ENCODE results near the gene CCDC57.

Gene CCDC57

DNA sequence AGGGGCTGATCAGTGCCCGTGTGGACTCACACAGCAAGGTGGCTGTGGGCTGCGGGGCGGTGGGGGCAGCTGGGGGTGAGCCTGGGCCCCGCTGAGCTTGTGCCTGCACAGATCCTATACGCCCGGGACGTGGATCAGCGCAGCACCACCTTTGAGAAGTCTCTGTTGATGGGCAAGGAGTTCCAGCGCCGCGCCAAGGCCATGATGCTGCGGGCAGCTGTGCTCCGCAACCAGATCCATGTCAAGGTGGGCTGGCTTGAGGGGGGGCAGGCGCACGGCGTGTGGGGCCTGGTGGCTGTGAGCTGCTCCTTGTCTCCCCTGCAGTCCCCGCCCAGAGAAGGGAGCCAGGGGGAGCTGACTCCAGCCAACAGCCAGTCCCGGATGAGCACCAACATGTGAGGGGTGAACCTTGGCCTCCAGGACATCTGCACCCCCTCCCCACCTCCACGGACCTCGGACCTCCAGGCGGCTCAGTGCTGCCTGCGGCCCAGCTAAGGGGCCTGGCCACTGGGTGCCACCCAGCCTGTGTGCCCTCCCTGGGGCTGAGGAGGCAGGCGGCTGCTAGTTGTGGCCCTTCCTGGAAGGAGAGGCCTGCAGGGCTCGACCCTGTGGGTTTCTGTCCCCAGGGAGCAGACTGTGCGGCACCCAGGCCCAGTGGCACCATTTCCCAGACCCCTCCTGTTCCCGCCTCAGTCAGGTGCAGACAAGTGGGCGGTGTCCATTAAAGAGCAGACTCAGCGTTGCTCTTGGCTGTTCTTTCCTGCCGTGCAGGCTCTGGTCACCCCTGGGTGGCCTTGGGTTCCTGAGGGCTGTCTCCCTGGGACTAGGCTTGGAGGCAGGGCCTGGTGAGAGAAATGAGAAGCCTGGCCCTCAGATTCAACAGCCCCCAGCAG is 155.7 kb downstream of the CCDC57 start:
- no peak for DNase-seq

DNA sequence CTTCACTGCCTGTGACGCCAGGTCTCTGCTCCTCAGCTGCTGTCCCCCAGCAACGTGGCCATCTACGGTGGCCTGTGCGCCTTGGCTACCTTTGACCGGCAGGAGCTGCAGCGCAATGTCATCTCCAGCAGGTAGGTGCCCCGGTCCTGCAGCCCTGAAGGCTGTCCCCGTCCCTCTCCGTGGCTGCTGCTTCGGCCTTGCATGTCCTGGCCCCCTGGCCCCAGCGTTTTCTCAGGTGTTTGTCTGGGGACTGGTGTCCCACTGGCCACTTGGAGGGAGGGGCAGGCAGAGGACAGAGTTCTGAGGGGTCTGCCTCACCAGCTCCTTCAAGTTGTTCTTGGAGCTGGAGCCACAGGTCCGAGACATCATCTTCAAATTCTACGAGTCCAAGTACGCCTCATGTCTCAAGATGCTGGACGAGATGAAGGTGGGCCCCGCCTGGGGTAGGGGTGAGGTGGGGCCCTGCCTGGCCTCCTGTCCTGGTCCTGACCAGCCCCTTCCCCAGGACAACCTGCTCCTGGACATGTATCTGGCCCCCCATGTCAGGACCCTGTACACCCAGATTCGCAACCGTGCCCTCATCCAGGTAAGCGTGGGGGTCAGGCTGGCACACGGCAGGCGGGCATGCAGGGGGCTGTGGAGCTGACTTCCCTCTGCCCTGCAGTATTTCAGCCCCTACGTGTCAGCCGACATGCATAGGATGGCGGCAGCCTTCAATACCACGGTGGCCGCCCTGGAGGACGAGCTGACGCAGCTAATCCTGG is 156.5 kb downstream of the CCDC57 start:
- no peak for DNase-seq

DNA sequence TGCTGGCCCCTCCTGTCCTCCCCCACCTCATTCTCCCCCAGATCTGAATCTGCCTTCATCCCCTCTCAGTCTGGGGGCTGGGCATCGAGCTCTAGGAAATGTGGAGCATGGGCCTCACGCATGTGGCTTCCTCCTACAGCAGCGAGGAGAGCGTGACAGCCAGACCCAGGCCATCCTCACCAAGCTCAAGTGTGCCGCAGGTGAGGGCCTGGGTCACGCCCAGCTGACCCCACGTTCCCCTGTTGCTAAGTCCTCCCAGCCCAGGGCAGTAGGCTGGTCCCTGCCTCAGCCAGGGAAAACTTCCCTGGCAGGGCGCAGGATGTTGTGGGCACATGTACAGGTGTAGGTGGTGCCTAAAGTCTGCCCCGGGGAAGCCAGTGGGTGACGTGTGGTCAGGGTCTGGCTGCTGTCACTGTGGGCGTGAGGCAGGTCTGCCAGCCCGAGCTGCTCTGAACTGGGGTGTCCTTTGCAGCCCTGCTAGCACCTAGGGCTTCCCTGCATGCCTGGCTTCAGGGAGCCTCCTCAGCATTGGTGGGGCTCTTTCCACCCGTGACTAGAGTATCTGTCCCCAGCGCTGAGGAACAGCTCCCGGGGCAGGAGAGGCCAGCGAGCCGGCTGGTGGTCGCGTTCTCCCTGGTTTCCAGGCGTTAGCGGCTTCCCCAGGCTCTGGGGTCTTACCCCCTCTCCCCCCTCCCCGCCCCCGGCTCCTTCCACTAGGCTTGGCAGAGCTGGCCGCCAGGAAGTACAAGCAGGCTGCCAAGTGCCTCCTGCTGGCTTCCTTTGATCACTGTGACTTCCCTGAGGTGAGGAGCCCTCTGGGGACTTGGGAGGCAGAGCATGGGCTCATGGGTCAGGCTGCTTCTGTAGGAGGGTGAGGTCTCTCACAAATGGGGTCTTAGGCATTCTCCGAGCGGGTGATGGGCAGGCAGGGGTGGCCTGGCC is 157.3 kb downstream of the CCDC57 start:
- no peak for DNase-seq

DNA sequence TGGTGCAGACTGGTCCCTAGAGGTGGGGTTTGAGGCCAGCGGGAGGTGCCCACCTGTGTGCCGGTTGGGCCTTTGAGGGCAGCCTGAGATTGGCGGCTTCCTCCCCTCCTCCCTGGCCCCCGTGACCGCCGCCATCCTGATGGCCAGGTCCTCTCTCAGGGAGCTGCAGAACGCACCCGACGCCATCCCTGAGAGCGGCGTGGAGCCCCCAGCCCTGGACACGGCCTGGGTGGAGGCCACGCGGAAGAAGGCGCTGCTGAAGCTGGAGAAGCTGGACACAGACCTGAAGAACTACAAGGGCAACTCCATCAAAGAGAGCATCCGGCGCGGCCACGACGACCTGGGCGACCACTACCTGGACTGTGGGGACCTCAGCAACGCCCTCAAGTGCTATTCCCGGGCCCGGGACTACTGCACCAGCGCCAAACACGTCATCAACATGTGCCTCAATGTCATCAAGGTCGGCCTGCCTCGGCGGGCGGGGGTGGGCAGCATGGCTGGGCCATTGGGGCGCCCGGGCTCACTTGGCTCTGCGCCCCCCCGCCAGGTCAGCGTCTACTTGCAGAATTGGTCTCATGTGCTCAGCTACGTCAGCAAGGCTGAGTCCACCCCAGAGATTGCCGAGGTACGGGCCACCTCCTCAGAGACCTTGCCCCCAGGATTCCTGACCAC is 158.2 kb downstream of the CCDC57 start:
- no peak for DNase-seq

DNA sequence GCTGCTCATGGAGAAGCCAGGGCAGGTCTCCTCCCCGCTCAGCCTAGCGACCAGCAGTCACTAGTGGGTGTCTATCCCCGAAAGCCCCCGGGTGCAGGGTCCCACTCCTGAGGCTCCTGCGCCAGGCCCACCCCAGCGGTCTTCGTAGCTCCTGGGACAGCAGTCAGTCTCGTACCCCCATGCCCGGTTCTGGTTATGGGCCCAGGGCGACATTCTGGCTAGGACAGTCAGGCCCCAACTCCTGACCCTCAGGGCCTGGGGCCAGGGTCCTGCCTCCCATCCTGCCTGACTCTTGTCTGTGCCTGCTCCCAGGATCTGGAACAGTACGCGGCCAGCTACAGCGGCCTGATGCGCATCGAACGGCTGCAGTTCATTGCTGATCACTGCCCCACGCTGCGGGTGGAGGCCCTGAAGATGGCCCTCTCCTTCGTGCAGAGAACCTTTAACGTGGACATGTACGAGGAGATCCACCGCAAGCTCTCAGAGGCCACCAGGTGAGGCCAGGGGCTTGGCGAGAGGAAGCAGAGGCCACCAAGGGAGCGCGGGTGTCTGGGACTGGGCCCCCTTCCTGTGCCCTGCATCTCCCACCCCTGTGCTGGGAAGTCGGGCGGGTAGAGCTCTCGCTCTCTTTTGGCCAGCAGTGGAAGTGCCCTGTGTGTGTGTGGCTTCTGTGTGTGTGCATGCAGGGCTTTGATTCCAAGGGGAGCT is 158.9 kb downstream of the CCDC57 start:
- no peak for DNase-seq

DNA sequence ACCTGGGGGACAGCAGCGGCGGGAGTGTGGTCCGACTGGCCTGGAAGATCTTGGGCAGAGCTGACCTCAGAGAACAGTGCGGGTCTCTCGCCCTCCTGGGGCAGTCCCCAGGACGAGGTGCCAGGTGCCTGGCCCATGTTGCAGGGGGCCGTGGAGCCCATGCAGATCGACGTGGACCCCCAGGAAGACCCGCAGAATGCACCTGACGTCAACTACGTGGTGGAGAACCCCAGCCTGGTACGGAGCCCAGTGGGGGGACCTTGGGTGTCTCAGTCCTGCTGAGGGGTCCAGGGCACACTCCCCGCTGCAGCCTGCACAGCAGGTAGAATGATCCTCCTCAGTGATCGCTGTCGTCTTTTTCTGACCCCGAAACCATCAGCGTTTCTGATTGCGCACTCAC is 159.5 kb downstream of the CCDC57 start:
- no peak for DNase-seq

DNA sequence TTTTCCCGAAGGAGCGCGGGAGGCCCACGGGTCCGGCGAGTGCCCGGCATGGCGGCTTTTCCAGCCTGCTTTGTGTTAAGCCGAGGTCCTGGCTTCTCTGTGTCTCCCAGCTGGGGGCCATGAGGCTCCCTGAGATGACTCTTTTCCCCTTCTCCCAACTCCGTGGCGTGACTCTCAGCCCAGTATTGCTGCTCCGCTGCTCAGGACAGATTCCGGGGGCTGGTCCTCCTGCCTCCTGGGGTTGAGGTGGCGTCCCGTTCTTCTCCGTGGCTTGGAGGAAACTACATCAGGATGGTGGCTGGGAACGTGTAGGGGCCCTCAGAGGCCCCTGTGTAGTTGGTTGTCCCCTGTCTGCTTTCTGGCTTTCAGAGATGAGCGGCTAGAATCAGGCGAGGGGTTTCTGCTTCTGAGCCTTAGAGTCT is 160.0 kb downstream of the CCDC57 start:
- no peak for DNase-seq

DNA sequence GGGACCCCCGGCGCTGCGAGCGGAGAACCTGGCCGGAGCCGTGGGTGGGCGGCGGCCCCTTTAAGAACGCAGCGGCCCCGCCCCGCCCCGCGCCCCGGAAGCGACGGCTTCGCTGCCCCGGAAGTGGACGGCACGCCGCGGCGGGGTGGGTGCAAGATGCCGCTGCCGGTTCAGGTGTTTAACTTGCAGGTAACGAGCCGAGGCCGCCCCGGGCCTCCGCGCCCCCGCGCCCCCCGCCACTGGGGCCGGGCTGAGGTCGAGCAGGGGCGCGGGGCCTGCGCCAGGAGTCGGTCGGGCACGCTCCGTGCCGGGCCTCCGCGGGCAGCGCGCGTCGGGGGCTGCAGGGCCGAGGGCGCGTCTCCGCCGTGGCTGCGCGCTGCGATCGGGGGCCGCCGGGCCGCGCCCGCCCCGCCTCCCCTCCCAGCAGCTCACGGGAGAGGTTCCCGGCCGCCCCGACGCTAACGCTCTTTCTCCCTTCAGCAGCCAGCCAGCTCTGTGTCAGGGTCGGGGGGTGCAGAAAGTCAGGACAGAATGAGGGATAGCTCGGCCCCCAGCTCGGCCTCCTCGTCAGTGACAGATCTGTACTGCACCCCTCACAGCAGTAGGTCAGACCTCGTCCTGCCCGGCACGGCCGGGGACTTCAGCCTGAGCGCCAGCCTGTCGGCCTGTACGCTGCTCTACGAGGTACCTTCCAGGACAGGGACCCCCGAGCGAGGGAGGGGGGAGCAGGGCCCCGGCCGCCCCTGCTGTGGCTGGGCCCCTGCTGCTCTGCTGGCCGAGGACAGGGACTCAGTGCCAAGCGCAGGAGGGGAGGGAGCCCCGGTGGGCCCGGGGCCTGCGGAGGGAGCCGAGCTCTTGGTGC is 160.6 kb downstream of the CCDC57 start, which contains the start of the genes GPS1 and RFNG:
Gene GPS1, plus strand, starts transcription at position 123 of the 862 bp plus-strand sequence. Its CDS starts 34 bp downstream, at position 157.
Gene RFNG, minus strand, starts transcription at position 36 of the 862 bp plus-strand sequence. CDS start 45 bp downstream, outside the sequence.
- DNase-seq = no peak
